Forelimb muscle (tissue), 1 donor: Measurements from ENCODE around the gene DEFB129. TPM values are rescaled to one million over a fixed set of nuclear protein-coding genes. Genes with fewer than 3 reads are reported as not detected.
"Not testable (repeated sequence)": the region's sequence is repeated elsewhere in the genome, so short reads cannot be mapped to it uniquely, and the experiment has no call there.

Source experiments
- DNase-seq: peaks from one replicate; pipeline ENCODE4 v3.0.0-alpha.2; 2013; ENCODE audit warnings: low read depth
- polyA plus RNA-seq: library from polyadenylated mRNA; unstranded; fragments of 120-200 nt; gene quantifications from one replicate; pipeline ENCODE4 v1.2.1, GENCODE V29; 2013; ENCODE audit not compliant: insufficient read length

Gene DEFB129
- polyA plus RNA-seq, 1 donor, result not detected

DNA sequence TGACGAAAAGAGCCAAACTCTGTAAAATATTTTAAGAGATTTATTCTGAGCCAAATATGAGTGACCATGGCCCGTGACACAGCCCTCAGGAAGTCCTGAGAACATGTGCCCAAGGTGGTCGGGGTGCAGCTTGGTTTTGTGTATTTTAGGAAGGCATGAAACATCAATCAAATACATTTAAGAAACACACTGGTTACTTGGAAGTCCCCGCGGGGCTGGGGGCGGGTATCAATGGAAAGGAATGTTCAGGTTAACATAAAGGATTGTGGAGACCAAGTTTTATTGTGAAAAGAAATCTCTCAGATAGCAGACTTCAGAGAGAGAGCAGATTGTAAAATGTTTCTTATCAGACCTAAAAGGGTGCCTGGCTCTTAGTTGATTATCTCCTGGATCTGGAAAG lies 26.4 kb downstream of the DEFB129 start:
- DNase-seq, result not testable (repeated sequence)

DNA sequence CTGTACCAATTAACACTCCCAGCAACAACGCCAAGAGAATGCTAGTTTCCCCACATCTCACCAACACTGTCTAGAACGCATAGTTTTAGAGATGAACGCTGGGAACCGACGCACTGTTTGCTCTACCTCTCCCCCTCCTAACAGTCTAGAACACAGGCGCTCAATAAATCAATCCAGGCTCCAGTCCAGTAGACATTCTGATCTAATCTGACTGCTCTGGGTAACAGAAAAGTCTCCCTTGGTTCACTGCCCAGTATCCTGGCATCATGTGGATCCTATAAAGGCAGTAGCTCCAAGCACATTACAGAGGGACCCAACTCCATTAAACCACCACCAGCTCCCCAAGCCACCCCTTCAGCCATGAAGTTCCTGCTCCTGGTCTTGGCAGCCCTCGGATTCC lies 30.4 kb downstream of the DEFB129 start, which contains the start of gene DEFB132:
Gene DEFB132, plus strand, starts transcription at position 306 of the 400 bp plus-strand sequence. Its CDS starts 55 bp downstream, at position 361.
- DNase-seq, result no peak

DNA sequence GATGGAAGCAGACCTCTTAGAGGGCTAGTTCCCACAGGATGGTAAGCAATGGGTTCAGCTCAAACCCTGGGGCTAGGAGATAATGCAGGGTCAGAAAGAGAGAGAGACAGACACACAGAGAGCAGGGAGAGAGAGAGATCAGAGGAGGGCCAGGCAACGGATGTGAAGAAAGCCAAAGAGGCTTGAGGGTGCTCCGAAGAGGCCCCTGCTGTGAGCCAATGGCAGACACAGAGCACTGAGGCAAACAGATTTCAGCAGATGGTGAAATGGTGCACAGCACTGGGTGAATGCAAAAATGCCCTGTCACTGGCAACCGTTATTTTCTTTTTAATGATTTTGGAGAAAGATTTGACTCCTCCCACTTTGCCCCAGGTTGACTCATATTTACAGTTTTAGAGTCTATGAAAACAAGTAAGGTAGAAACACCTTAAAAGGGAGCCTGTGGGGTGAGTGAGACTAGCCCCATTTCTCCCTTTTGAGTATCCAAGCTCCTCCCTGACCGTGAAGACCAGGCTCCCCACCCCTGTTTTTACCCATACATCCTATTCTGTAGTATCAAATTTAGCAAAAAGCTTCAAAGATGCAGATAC lies 31.3 kb downstream of the DEFB129 start:
- DNase-seq, result no peak

DNA sequence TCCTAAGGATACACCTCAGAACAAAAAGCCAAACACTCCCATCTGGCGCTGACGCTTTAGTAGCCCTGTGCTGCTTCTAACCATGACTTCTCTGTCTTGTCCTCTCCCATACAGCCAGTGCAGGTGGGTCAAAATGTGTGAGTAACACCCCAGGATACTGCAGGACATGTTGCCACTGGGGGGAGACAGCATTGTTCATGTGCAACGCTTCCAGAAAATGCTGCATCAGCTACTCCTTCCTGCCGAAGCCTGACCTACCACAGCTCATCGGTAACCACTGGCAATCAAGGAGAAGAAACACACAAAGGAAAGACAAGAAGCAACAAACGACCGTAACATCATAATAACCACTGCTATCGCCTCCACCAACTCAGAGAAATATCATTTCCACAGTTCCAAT lies 31.9 kb downstream of the DEFB129 start:
- no peak for DNase-seq

DNA sequence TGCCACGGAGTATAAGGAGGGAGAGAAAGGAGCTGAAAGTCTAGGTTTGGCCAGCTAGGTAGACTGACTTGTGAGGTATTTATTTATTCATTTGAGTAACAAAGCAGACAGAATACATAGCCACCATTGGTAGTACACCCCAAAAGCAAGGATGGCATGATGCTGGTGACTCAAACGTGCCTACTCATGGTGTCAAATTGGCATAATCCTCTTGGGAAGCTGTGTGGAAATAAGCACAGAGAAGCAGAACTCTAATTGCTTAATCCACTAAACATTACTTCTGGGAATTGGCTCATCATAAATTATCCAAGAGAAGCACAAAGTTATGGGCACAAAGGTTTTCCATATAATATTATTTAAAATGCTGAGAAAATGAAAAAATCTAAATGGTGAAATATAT lies 32.9 kb downstream of the DEFB129 start:
- no peak for DNase-seq

DNA sequence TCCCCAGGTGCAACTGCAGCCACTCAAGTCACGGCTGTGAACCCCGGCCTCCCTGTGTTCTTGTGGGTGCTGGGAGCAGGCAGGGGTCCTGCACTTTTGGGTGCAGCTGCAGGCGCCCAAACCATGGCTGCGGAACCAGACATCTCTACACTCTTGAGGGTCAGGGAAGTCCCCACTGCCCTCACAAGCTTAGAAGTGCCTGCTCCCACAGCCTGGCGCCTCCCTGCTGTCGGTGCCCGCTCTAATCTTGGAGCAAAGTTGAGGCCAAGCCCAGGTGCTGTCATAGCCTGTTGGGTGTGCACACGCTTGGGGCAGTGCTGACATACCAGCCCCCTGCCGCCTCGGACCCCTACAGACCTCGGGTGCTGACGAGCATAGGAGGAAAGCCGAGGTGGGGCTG lies 36.6 kb downstream of the DEFB129 start:
- DNase-seq, result no peak

DNA sequence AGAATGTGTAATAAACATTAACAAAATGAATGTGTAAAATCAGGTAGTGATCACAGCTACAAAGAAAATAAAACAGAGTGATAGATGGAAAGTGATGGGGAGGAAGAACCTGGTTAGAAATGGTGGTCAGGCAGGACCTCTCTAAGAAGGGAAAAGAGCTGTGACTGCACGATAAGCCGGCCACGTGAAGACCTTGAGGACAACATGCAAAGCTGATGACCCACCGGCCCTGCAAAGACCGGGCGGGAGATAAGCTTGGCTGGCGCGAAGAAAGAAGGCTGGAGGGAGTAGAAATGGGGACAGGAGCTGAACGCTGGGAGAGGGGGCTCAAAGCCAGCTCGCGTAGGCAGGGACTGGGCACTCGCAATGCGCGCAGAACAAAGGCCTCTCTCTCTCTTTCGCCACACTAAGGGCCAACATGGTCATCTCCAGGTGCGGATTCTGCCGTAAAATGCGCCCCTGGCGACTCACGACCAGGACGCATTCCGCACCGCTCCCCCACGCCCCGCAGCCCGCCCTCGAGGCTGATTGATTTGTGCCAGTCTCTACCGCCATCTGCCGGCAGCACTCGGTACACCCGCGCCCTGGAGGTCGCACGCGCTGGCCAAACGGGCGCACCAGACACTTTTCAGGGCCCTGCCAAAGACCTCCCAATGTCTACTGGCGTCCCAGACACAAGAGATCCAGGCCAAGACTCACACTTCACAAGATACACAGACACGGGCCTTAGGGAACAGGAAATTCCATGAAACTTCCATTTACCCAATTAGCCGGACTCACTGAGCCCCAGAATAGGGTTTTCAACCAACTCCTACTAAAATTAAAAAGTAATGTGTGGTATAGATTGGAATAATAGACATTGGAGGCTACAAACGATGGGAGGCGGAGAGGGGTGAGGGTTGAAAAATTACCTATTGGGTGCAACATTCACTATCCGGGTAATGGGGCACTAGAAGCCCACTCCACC lies 39.8 kb downstream of the DEFB129 start:
- DNase-seq, result no peak

DNA sequence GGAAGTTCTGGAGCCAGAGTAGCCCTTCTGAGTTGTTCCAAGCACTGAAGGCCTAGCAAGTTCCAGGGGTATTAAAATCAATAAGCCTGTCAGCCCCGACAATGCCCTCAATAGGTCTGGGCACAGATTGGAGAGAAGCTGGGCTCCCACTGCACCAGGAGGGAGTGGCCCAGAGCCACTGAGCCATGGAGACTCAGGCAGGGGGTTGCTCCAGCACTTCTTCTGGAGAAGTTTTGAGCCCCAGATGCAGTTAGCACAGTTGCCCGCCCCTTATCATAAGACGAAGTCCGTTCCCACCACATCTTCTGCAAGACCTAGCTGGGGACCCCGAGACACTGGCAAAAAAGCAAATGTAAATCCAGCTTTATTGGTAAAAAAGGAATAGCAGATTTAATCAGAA lies 43.5 kb downstream of the DEFB129 start:
- no peak for DNase-seq

DNA sequence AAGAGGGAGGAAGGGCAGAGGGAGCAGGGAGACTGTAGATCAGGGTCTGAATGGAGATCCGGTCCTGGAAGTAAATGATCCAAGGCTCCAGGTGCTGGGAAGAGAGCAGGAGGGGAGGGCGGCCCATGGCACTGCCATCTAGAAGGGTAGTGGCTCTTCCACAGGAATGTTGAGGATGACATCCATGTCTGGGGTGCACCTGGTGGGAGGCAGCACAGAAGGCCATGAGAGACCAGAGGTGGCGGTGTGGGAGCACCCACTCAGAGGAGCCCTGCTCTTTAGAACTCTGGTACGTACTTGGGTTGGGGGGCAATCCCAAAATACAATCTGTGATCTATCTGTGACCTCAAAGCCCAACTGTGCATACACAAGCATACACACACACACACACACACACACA lies 44.0 kb downstream of the DEFB129 start:
- no peak for DNase-seq

DNA sequence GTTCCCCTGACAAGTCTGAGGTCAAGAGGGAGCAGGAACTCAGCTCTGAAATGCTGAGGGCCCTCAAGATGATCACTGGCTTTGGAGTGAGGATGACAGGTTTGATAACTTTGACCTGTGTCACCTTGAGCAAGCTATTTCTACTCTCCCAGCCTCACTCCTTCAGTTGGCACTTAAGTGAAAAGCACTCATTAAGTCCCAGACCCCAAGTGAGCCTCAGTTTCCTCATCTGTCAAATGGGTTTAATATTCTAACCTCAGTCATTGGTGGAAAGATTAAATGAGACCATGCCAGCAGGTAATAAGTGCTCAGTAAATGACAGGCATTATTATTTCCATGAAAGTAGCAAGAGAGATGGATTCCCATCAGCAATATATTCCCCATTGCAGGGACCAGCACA lies 44.5 kb downstream of the DEFB129 start:
- DNase-seq, result no peak

DNA sequence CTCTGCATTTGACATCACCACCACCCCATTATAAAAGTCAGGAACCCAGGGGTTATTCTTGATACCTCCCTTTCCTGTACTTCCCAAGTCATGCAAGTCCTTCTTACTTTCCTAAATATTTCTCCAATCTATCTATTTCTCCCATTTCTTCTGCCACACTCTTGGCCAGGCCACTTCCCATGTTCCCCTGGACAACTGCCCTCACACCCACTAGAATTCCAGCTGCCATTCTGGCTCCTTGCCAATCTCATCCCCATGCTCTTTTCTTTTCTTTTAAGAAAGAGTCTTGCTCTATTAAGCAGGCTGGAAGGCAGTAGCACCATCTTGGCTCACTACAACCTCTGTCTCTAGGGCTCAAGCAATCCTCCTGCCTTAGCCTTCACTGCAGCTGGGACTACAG lies 45.7 kb downstream of the DEFB129 start:
- DNase-seq, result no peak

DNA sequence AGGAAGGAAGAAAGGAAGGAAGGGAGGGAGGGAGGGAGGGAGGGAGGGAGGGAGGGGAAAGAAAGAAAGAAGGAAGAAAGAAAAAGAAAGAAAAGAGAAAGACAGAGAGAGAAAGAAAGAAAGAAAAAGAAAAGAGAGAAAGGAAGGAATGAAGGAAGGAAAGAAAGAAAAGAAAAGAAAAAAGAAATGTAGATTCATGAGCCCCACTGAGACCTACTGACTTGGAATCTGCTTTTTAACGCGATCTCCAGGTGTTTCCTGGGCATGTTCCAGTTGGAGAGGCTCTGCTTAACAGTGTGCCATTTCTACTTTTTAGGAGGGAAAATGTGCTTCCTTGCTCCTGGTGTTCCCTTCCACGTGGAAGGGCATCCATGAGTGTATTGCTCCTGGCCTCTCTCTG lies 46.8 kb downstream of the DEFB129 start:
- no peak for DNase-seq

DNA sequence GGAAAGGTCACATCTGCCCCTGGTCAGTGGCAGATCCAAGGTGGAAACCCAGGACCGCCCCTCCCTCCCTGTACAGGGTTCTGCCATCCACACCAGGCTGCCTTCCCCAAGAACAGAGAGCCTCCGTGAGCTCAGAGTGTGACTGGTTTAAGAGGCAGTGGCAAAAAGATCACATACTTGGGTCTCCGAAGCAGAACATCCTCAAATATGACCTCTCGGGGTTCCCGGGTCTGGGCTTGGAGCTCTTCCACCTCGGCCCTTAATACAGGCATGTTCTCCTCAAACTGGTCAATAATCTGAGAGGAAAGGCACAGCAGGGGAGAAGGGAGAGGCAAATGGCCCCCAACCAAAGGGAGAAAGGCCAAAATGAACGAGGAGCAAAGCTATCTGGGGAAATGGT lies 48.7 kb downstream of the DEFB129 start:
- DNase-seq, result no peak

DNA sequence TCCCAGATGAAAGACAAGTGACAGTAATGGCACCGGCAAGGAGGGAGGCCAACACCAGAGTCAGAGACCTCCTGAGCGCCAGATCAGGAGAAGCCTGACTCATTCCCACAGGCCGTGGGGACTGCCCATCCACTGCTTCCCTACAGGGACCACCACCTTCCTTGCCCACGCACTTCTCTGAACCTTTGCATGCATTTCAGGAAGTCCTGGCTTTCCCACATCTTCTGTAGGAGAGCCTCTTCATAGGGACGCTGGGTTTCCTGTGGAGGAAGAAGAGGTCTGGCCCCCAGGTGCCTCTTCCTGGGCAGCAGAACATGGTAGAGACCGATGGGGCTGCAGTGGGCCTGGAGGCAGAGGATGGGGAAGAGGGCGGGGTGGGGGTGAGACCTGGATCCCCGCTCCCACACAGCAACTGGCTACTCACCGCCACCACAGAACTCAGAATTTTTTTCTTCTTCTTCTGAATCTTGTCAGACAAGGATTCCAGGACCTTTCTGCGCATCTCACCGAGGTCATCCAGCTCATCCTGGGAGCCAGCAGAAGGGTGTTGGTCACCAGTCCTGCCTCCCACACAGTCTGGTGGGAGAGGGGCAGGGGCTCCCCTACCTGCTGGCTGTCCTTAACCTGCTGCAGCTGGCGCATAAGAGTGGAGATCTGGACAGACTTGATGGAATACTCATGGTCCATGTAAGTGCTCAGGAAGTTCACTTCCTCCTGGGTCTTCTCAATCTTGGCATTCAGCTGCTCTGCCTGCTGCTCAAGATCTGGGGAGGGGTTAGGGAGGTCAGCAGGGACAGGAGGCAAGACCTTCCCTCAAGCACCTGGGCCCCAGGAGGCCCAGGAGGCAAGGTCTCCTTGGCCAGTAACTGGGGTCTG lies 49.8 kb downstream of the DEFB129 start:
- no peak for DNase-seq

DNA sequence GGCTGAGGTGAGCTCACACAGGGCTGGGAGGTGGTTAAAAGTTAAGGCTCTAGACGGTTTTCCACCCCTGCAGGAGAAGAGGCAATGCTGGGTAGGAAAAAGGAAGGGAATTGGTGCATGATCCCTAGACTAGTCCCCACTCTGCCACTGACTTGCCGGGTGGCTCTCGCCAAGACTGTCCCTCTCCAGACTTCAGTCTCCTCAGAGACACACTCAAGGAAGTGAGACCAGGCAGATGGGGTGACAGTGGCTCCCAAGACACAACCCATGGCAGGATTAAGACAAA lies 50.4 kb downstream of the DEFB129 start:
- DNase-seq, result no peak

DNA sequence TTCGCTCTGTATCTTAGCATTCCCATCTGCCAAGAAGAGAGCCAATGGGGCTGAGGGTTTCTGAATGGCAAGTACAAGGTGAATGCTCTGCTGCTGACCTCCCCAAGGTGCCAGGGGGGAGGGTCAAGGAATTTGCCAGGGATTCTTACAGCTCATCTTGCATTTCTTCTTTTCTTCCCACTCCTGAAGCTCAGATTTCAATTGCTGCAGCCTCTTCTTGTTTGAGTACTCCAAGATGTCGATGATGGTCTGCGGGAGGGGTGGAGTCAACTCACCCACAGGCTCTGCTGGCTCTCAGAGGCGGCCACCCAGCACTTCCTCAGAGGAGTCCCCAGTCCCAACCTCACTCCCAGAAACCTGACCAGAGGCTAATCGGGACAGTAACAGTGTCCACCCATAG lies 51.1 kb downstream of the DEFB129 start:
- DNase-seq, result no peak

DNA sequence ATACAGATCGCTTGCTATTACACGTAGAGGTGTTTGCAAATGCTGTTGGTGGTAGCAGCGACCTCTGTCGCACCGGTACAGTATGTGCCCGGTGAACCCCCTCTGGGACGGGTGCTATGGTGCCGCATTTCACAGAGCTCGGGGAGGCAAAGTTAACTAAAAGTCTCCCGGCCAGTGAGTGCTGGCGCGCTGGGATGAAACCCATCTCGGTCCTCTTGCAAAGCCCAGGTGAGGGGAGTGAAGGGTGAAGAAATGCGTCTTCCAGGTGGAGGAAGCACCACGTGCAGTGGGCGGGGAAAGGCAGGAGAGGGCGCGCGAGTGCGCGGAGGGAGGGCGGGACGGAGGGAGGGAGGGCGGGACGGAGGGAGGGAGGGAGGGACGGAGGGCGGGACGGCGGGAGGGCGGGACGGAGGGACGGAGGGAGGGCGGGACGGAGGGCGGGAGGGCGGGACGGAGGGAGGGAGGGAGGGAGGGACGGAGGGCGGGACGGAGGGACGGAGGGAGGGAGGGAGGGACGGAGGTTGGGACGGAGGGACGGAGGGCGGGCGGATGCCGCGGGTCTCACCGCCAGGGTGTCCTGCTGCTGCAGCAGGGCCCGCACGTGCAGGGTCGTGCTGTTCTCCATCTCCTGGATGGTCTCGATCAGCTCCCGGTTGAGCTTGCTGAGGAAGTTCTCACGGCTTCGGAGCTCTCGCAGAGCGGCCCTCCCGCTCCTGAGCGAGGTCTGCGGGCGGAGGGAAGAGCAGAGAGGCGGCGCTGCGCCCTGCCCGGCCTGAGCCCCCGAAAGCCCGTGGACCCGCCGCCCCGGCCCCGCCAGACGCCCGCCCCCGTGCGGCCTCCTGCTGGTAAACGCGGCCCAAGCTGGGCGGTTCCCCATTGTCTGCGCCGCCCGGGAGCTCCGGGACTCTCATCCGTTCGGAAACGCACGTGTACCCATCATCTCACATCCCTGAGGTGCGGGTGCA lies 51.8 kb downstream of the DEFB129 start:
- peak; percentile 41 for DNase-seq
